GM23338 (cell line): ENCODE results near the gene GNPTAB. TPM values are rescaled to one million over a fixed set of nuclear protein-coding genes. Genes with fewer than 3 reads are reported as not detected.

Experiments used
- ATAC-seq: fragments of 200-7000 bp; cut with Tn5 transposase; 3 replicates; pipeline ENCODE4 v1.9.1; 2020
- DNase-seq: peaks from one replicate; pipeline ENCODE4 v3.0.0-alpha.2; 2015; ENCODE audit warnings: low spot score
- H2AFZ ChIP-seq: fragments of 200-600 bp; sonication (generic); 2 replicates; pipeline ENCODE4 v1.8.0; 2016; ENCODE audit warnings: antibody characterized with exemption, mild to moderate bottlenecking, moderate library complexity
- H3F3A ChIP-seq: fragments of 200-600 bp; sonication (generic); replicated peaks from 2 replicates; pipeline ENCODE4 v1.8.0; 2017; ENCODE audit warnings: antibody characterized with exemption, mixed run types, low read depth
- H3K27ac ChIP-seq: fragments of 200-600 bp; sonication (generic); 2 replicates; pipeline ENCODE4 v1.6.1; 2016; ENCODE audit warnings: low read depth
- H3K27me3 ChIP-seq: fragments of 200-600 bp; sonication (generic); 2 replicates; pipeline ENCODE4 v1.8.0; 2016; ENCODE audit warnings: mild to moderate bottlenecking, mixed run types, moderate library complexity; ENCODE audit not compliant: insufficient read depth
- H3K36me3 ChIP-seq: fragments of 200-600 bp; sonication (generic); 2 replicates; pipeline ENCODE4 v1.8.0; 2016; ENCODE audit warnings: mild to moderate bottlenecking; ENCODE audit not compliant: insufficient read depth
- H3K4me1 ChIP-seq: fragments of 200-600 bp; sonication (generic); 2 replicates; pipeline ENCODE4 v1.8.0; 2016; ENCODE audit warnings: mild to moderate bottlenecking, moderate library complexity; ENCODE audit not compliant: insufficient read depth
- H3K4me2 ChIP-seq: fragments of 200-600 bp; sonication (generic); 2 replicates; pipeline ENCODE4 v1.7.1; 2017; ENCODE audit warnings: mixed run types
- H3K4me3 ChIP-seq: fragments of 200-600 bp; sonication (generic); 2 replicates; pipeline ENCODE4 v1.6.1; 2016; ENCODE audit warnings: mixed run types
- H3K79me2 ChIP-seq: fragments of 200-600 bp; sonication (generic); replicated peaks from 2 replicates; pipeline ENCODE4 v1.8.0; 2017; ENCODE audit warnings: mild to moderate bottlenecking; ENCODE audit not compliant: insufficient read depth
- H3K9me2 ChIP-seq: fragments of 200-600 bp; sonication (generic); 2 replicates; pipeline ENCODE4 v1.8.0; 2017; ENCODE audit not compliant: insufficient read depth
- H4K20me1 ChIP-seq: fragments of 200-600 bp; sonication (generic); replicated peaks from 2 replicates; pipeline ENCODE4 v1.8.0; 2017; ENCODE audit warnings: mild to moderate bottlenecking; ENCODE audit not compliant: insufficient read depth
- H3K27ac Mint-ChIP-seq: 2 replicates; pipeline ENCODE4 v1.8.0; 2020; ENCODE audit warnings: inconsistent platforms, mild to moderate bottlenecking, moderate library complexity, mixed read lengths
- H3K27me3 Mint-ChIP-seq: 3 replicates; pipeline ENCODE4 v1.8.0; 2022; ENCODE audit warnings: low read depth, mild to moderate bottlenecking, moderate library complexity, mixed read lengths, inconsistent platforms; ENCODE audit not compliant: insufficient read depth, poor library complexity
- H3K36me3 Mint-ChIP-seq: 3 replicates; pipeline ENCODE4 v1.8.0; 2021; ENCODE audit warnings: low read depth, mild to moderate bottlenecking, inconsistent platforms, moderate library complexity, mixed read lengths
- H3K4me1 Mint-ChIP-seq: 3 replicates; pipeline ENCODE4 v1.8.0; 2020; ENCODE audit warnings: mild to moderate bottlenecking, inconsistent platforms, mixed read lengths
- H3K4me3 Mint-ChIP-seq: 3 replicates; pipeline ENCODE4 v1.8.0; 2021; ENCODE audit warnings: moderate library complexity, mild to moderate bottlenecking, inconsistent platforms, mixed read lengths
- H3K9me3 Mint-ChIP-seq: 3 replicates; pipeline ENCODE4 v1.8.0; 2020; ENCODE audit warnings: moderate library complexity, mild to moderate bottlenecking, inconsistent platforms, mixed read lengths
- CREB1 ChIP-seq: fragments of 250-450 bp; sonication (Bioruptor Pico); IDR thresholded peaks from 2 replicates; pipeline ENCODE4 v1.5.0; 2020; ENCODE audit warnings: low read depth, mild to moderate bottlenecking, moderate library complexity
- EZH2 ChIP-seq: fragments of 200-600 bp; sonication (generic); IDR thresholded peaks from one replicate; pipeline ENCODE4 v1.8.0; 2017; ENCODE audit warnings: antibody characterized with exemption, mild to moderate bottlenecking, low read depth; ENCODE audit not compliant: unreplicated experiment
- EZH2phosphoT487 ChIP-seq: fragments of 200-600 bp; sonication (generic); IDR thresholded peaks from one replicate; pipeline ENCODE4 v1.8.1; 2018; ENCODE audit warnings: antibody characterized with exemption; ENCODE audit not compliant: unreplicated experiment
- JUNB ChIP-seq: IDR thresholded peaks from one replicate; pipeline ENCODE4 v1.6.1; 2016; ENCODE audit warnings: antibody characterized with exemption; ENCODE audit not compliant: unreplicated experiment
- NANOG ChIP-seq: IDR thresholded peaks from 2 replicates; pipeline ENCODE4 v1.6.1; 2016; ENCODE audit warnings: antibody characterized with exemption, borderline replicate concordance
- POLR2AphosphoS5 ChIP-seq: IDR thresholded peaks from 2 replicates; pipeline ENCODE4 v1.6.1; 2016; ENCODE audit warnings: antibody characterized with exemption, low read depth
- STAT1 ChIP-seq: IDR thresholded peaks from one replicate; pipeline ENCODE4 v1.6.1; 2016; ENCODE audit warnings: antibody characterized with exemption; ENCODE audit not compliant: unreplicated experiment
- ZNF114 ChIP-seq: fragments of 250-450 bp; sonication (Bioruptor Pico); IDR thresholded peaks from 2 replicates; pipeline ENCODE4 v1.5.0; 2020; ENCODE audit warnings: mild to moderate bottlenecking, moderate library complexity
- ZNF331 ChIP-seq: fragments of 250-450 bp; sonication (Bioruptor Pico); IDR thresholded peaks from 2 replicates; pipeline ENCODE4 v1.5.0; 2020; ENCODE audit warnings: low read depth, mild to moderate bottlenecking, moderate library complexity
- polyA plus RNA-seq: library from polyadenylated mRNA; unstranded; fragments of >200 nt; fragmentation: Nextera tagmentation; extraction: Ambion mirVana; gene quantifications from 2 replicates; pipeline ENCODE4 v1.2.1, GENCODE V29; 2016
- total RNA-seq: library from RNA; depleted of rRNA; stranded (reverse); fragments of >200 nt; shearing (Covaris generic); gene quantifications from 2 replicates; pipeline ENCODE4 v1.2.3, GENCODE V29; 2014
- TF ChIP-seq, protein P1 (sequence below): IDR thresholded peaks from 2 replicates; pipeline ENCODE4 v1.6.1; 2016; ENCODE audit warnings: antibody characterized with exemption
- TF ChIP-seq, protein P2 (sequence below), 2 experiments: fragments of 200-600 bp in 1 of 2; sonication (generic) in 1 of 2; conservative IDR thresholded peaks; 2 replicates each; pipeline versions ENCODE4 v1.5.1 to v1.6.1; 2016 to 2017; ENCODE audit warnings: antibody characterized with exemption in 2 of 2, low read depth in 2 of 2, mild to moderate bottlenecking in 2 of 2, moderate library complexity in 1 of 2
- TF ChIP-seq, protein P3 (sequence below): IDR thresholded peaks from one replicate; pipeline ENCODE4 v1.6.1; 2018; ENCODE audit warnings: antibody characterized with exemption; ENCODE audit not compliant: unreplicated experiment
- TF ChIP-seq, protein P4 (sequence below): fragments of 250-450 bp; sonication (Bioruptor Pico); IDR thresholded peaks from 2 replicates; pipeline ENCODE4 v1.5.0; 2020; ENCODE audit warnings: mild to moderate bottlenecking, moderate library complexity

GNPTAB gene
- total and polyA plus RNA-seq, 2 experiments from 2014 or later, result 23.6 to 58.3 TPM

GRCh38 chr12:101802486-101802885, 28.3 kb downstream of the GNPTAB start:
- H3K36me3 ChIP-seq, result no peaks in the 10 kb centered on the region
- H3K4me1 Mint-ChIP-seq, result peaks cover 15% of the 10 kb centered on the region
- H3K4me3 ChIP-seq, result no peak overlapping the region
- H3K9me2 ChIP-seq, result no peaks in the 10 kb centered on the region
- no peaks in the 10 kb centered on the region; the same call in 1 of the 2 replicates for H4K20me1 ChIP-seq
- H3K4me1 ChIP-seq, result peaks cover 9% of the 10 kb centered on the region; the same call in 1 of the 2 replicates
- no peaks in the 10 kb centered on the region for H3K36me3 Mint-ChIP-seq
- H3K27ac ChIP-seq, result no peak overlapping the region
- no peak overlapping the region for H3K4me3 Mint-ChIP-seq
- H3K9me3 Mint-ChIP-seq, result no peaks in the 10 kb centered on the region
- no peaks in the 10 kb centered on the region for H3F3A ChIP-seq
- TF ChIP-seq, protein P1, sequence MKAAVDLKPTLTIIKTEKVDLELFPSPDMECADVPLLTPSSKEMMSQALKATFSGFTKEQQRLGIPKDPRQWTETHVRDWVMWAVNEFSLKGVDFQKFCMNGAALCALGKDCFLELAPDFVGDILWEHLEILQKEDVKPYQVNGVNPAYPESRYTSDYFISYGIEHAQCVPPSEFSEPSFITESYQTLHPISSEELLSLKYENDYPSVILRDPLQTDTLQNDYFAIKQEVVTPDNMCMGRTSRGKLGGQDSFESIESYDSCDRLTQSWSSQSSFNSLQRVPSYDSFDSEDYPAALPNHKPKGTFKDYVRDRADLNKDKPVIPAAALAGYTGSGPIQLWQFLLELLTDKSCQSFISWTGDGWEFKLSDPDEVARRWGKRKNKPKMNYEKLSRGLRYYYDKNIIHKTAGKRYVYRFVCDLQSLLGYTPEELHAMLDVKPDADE, result no peak
- TF ChIP-seq, protein P2, sequence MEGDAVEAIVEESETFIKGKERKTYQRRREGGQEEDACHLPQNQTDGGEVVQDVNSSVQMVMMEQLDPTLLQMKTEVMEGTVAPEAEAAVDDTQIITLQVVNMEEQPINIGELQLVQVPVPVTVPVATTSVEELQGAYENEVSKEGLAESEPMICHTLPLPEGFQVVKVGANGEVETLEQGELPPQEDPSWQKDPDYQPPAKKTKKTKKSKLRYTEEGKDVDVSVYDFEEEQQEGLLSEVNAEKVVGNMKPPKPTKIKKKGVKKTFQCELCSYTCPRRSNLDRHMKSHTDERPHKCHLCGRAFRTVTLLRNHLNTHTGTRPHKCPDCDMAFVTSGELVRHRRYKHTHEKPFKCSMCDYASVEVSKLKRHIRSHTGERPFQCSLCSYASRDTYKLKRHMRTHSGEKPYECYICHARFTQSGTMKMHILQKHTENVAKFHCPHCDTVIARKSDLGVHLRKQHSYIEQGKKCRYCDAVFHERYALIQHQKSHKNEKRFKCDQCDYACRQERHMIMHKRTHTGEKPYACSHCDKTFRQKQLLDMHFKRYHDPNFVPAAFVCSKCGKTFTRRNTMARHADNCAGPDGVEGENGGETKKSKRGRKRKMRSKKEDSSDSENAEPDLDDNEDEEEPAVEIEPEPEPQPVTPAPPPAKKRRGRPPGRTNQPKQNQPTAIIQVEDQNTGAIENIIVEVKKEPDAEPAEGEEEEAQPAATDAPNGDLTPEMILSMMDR (conservative IDR thresholded peaks at IDR 0.05; ENCODE audit: low read depth in 2 of 2), result no peak
- TF ChIP-seq, protein P3, sequence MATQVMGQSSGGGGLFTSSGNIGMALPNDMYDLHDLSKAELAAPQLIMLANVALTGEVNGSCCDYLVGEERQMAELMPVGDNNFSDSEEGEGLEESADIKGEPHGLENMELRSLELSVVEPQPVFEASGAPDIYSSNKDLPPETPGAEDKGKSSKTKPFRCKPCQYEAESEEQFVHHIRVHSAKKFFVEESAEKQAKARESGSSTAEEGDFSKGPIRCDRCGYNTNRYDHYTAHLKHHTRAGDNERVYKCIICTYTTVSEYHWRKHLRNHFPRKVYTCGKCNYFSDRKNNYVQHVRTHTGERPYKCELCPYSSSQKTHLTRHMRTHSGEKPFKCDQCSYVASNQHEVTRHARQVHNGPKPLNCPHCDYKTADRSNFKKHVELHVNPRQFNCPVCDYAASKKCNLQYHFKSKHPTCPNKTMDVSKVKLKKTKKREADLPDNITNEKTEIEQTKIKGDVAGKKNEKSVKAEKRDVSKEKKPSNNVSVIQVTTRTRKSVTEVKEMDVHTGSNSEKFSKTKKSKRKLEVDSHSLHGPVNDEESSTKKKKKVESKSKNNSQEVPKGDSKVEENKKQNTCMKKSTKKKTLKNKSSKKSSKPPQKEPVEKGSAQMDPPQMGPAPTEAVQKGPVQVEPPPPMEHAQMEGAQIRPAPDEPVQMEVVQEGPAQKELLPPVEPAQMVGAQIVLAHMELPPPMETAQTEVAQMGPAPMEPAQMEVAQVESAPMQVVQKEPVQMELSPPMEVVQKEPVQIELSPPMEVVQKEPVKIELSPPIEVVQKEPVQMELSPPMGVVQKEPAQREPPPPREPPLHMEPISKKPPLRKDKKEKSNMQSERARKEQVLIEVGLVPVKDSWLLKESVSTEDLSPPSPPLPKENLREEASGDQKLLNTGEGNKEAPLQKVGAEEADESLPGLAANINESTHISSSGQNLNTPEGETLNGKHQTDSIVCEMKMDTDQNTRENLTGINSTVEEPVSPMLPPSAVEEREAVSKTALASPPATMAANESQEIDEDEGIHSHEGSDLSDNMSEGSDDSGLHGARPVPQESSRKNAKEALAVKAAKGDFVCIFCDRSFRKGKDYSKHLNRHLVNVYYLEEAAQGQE, result no peak
- TF ChIP-seq NANOG (no peak), CREB1 (no peak), EZH2 (no peak), ZNF114 (CRISPR knock-in tag) (no peak), EZH2phosphoT487 (no peak), POLR2AphosphoS5 (no peak), STAT1 (no peak), ZNF331 (CRISPR knock-in tag) (no peak), JUNB (no peak)
- TF ChIP-seq, protein P4, sequence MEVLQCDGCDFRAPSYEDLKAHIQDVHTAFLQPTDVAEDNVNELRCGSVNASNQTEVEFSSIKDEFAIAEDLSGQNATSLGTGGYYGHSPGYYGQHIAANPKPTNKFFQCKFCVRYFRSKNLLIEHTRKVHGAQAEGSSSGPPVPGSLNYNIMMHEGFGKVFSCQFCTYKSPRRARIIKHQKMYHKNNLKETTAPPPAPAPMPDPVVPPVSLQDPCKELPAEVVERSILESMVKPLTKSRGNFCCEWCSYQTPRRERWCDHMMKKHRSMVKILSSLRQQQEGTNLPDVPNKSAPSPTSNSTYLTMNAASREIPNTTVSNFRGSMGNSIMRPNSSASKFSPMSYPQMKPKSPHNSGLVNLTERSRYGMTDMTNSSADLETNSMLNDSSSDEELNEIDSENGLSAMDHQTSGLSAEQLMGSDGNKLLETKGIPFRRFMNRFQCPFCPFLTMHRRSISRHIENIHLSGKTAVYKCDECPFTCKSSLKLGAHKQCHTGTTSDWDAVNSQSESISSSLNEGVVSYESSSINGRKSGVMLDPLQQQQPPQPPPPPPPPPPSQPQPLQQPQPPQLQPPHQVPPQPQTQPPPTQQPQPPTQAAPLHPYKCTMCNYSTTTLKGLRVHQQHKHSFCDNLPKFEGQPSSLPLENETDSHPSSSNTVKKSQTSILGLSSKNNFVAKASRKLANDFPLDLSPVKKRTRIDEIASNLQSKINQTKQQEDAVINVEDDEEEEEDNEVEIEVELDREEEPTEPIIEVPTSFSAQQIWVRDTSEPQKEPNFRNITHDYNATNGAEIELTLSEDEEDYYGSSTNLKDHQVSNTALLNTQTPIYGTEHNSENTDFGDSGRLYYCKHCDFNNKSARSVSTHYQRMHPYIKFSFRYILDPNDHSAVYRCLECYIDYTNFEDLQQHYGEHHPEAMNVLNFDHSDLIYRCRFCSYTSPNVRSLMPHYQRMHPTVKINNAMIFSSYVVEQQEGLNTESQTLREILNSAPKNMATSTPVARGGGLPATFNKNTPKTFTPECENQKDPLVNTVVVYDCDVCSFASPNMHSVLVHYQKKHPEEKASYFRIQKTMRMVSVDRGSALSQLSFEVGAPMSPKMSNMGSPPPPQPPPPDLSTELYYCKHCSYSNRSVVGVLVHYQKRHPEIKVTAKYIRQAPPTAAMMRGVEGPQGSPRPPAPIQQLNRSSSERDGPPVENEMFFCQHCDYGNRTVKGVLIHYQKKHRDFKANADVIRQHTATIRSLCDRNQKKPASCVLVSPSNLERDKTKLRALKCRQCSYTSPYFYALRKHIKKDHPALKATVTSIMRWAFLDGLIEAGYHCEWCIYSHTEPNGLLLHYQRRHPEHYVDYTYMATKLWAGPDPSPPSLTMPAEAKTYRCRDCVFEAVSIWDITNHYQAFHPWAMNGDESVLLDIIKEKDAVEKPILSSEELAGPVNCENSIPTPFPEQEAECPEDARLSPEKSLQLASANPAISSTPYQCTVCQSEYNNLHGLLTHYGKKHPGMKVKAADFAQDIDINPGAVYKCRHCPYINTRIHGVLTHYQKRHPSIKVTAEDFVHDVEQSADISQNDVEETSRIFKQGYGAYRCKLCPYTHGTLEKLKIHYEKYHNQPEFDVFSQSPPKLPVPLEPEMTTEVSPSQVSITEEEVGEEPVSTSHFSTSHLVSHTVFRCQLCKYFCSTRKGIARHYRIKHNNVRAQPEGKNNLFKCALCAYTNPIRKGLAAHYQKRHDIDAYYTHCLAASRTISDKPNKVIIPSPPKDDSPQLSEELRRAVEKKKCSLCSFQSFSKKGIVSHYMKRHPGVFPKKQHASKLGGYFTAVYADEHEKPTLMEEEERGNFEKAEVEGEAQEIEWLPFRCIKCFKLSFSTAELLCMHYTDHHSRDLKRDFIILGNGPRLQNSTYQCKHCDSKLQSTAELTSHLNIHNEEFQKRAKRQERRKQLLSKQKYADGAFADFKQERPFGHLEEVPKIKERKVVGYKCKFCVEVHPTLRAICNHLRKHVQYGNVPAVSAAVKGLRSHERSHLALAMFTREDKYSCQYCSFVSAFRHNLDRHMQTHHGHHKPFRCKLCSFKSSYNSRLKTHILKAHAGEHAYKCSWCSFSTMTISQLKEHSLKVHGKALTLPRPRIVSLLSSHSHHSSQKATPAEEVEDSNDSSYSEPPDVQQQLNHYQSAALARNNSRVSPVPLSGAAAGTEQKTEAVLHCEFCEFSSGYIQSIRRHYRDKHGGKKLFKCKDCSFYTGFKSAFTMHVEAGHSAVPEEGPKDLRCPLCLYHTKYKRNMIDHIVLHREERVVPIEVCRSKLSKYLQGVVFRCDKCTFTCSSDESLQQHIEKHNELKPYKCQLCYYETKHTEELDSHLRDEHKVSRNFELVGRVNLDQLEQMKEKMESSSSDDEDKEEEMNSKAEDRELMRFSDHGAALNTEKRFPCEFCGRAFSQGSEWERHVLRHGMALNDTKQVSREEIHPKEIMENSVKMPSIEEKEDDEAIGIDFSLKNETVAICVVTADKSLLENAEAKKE (CRISPR knock-in tag), result no peak
- H2AFZ ChIP-seq, result no peak overlapping the region
- peaks cover 86% of the 10 kb centered on the region for H3K79me2 ChIP-seq
- no peak overlapping the region for H3K4me2 ChIP-seq
- no peaks in the 10 kb centered on the region for H3K27me3 ChIP-seq
- ATAC-seq, result no peak
- no peak for DNase-seq
- H3K27me3 Mint-ChIP-seq, result no peaks in the 10 kb centered on the region
- peak overlapping the region; percentile 82; the same call in 1 of the 2 replicates for H3K27ac Mint-ChIP-seq
